HG03097 (cell line): ENCODE measurements around the gene CDKN2B-AS1.

Experiments
- ATAC-seq: cut with Tn5 transposase; IDR thresholded peaks from one replicate; pipeline ENCODE4 v1.9.1; 2021; ENCODE audit not compliant: unreplicated experiment, low FRiP score

CDKN2B-AS1 gene

DNA sequence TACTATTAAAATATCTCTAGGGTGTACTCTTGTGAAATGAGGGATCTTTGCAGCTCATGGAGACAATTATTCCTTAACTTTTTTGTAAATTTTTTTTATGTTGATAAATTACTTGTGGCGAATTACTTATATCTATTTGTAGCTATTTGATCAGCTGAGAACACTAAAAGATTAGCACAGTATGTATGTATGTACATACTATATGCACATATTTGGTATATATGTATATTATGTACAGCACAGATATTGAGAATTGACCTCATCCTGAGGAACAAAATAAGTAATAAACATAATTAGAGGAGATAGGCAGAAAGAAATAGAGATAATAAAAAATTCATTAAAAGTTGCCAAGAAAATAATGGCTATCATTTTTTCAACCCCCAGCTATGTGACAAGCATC, 12.2 kb upstream of the CDKN2B-AS1 start:
- ATAC-seq, result no peak

DNA sequence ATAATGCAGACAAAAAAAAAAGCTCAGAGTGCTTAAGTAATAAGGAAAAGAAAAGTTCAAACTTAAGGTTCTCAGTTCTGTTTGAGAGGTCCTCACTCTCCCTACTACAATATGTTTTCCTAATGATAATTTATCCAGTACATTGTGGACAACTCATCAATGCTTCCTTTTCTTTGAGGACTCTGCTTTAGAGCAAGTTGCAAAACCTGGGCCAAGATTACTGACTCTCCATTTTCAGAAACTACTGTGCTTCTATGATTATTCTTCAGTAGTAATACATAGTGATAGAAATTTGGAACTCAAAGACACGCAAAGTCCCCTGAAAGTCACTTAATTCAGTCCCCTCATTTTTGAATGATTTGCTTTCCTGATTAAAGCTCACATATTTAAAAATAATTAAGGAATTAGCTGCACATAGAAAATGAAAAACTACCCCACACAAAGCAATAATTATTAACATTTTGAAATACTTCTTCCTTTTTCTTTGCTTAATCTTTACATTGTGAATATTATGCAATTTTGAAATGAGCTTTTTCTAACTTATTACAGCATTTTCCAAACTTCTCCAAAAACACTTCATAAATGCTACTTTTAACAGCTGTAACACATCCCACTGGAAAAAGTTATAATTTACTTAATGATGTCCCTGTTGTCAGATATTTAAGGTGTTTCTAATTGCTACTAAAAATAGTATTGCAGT, 11.6 kb upstream of the CDKN2B-AS1 start:
- no peak for ATAC-seq

DNA sequence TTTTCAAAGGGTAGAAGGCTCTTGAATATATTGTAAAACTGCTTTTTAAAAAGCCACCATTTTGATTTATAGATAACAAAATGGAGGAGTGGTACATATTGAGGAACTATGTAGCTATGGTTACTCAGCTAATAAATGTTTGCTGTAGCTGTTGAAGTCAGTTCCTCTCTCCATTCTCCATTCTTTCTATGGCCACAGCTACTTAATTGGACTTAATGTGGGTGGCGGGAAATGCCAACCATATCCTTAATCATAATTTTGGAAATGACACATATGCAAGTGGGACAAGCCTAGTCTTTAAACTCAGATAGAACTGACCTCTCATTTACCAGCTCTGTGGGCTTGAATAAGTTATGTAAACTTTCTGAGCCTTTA, 11.0 kb upstream of the CDKN2B-AS1 start:
- no peak for ATAC-seq

DNA sequence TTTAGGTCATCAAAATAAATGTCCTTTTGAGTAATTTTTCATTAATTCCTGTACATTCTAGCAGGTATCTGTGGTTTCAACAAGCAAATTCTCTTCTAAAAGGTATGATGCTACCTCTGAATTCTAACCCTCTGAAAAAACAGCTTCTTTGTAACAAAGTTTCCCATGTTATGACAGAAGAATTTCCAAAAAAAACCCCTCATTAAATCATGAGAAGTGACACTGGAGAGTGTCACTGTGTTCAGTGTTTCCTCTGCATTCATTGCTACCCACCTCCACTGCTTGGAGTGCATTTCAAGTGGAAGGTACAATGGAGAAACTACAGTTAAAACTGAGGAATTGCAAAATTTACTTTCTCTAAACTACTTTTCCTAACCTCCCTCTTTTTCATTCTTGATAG, 10.5 kb upstream of the CDKN2B-AS1 start:
- no peak for ATAC-seq

DNA sequence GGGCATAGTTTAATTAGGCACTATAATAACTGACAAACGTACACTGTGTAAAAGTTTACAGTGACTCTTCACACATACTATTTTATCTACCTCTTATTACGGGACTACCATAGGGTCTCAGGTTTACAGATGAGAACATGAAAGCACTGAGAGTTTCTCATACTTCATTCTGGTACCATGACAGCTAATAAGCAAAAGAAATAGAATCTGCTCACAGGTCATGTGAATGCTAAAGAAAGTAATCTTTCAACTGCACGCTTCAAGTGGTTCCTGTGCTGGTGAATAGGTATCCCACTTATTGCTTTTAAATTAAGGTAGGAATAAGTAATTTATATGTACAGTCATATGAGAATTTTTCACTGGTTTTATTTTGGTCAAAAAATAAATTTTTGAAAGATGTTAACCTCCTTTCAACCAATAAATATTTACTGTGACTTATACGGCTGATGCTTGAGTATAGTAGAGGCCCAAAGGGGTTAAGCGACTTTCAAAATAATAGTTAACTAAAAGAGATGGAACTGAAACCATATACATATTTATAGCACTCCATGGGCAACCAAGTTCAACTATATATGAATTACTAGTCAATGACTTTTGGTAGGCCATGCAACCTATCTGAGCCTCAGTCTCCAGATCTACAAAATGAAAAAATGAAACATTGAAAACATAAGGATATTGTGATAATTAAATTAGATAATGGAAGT, 8.5 kb upstream of the CDKN2B-AS1 start:
- ATAC-seq, result no peak

DNA sequence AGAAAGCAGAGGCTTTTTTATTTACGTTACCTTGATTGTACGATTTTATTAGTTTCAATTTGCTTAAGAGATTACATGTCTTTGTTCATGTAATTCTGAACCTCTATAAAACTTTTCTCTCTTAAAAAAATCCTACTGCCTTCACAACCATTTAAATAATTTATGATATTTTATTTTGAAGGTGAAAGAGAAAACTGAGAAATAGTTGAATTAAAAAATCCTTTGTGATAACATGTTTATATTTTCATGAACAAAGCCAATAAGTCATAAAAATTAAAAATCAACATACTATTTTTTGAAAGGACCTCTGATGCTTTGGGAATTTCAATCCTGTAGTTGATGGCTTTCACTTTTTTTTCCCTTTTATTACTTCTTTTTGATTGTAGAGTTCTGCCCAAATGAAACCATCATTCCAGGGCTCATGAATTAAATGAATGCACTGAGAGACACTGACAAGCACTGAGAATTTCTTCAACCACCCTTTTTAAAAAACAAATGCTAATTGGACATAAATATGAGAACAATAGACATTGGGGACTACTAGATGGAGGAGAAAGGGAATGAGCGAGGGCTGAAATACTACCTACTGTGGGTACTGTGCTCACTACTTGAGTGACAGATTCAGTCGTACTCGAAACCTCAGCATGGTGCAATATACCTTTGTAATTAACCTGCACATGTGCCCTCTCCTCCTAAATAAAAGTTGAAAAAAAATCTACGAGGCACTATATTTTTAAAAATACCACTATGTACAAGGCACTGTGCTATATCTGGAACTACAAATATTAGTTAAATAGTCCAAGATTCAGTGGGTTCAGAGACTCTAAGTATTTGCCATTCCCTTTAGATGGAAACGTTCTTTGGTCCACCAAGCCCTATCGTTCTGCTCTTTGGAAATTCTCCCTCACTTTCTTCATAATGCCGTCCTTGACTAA, 6.3 kb upstream of the CDKN2B-AS1 start:
- ATAC-seq, result no peak

DNA sequence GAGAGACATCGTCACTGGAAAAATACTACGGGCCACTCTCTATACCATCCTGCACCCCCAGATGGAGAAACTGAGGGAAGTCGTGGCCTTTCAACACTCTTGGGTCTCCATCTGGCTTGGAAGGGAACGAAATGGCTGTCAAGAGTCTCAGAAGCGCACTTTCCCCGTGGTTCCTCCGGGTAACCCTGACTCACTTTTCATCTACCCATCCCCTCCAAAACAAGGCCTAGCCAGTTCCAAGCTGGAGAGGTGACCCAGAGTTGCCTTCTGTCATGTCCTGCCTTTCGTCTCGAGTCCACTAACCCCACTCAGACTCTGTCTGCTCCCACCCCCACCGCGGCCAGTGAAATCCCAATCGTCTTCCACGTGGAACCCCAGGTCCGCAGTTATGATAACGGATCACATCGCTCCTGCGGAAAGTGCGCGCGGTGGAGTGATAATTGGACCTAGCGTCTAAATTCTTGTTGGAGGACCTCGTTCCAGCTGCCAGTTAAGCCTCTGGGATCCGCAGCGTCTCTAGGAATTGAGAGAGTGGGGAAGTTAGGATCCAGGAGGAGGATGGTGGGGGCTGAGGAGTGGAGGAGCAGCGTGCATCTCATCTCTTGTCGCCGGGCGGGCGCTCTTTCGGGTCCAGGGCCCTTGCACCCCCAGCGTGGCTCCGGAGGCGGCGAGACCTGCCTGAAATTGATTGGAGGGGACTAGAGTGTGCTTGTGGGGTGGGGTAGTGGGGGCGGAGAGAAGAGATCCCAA, 5.0 kb upstream of the CDKN2B-AS1 start:
- ATAC-seq, result no peak

DNA sequence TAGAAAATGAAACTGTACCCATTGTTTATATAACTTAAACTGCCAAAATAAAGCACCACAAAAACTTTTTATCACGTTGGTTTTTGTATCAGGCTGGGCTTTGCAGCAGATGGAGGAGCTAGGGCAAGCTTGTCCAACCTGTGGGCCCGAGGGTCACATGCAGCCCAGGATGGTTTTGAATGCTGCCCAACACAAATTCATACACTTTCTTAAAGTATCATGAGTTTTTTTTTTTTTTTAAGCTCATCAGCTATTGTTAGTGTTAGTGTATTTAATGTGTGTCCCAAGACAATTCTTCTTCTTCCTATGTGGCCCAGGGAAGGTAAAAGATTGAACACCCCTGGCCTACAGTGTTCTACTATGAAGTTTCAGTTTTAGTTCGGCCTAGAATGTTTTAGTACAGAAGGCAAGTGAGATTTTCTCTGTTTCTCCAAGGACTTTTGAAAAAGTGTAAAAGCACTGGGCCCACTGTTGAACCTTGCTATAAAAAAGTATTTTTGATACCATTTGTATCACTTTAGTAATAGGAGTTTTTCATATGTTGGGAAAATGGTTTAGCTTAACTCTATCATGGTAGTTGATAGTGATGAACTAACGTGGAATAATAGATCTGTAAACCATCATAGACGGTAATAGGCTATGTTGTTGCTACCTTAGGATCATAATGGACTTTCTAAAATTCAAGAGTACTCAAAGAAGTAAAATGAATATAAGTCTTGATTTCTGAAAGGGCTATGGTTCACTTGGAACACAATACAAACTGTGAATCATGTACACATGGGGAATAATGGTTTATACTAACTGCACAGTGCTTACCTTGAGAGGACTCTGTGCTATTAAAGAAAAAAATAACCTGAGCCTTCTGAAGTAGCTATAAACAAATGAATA, 3.3 kb upstream of the CDKN2B-AS1 start:
- ATAC-seq, result no peak

DNA sequence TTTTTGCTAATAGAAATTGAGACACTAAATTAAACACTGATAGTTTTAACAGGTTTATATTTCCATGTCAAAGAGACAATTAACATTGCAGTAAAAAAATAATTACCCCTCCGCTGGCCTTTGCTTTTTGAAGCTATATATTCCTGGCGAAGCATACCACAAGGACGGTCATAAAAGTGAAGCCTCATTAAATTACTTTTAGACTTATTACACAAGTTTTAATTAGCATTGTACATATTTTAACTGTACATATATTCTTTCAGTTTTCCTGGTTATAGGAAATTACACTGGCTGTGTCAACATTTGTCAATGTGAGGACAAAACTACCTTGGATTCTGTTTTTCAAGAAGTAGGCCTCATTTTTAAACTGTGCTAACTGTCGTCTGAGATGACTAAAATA, 1.6 kb upstream of the CDKN2B-AS1 start:
- no peak for ATAC-seq

DNA sequence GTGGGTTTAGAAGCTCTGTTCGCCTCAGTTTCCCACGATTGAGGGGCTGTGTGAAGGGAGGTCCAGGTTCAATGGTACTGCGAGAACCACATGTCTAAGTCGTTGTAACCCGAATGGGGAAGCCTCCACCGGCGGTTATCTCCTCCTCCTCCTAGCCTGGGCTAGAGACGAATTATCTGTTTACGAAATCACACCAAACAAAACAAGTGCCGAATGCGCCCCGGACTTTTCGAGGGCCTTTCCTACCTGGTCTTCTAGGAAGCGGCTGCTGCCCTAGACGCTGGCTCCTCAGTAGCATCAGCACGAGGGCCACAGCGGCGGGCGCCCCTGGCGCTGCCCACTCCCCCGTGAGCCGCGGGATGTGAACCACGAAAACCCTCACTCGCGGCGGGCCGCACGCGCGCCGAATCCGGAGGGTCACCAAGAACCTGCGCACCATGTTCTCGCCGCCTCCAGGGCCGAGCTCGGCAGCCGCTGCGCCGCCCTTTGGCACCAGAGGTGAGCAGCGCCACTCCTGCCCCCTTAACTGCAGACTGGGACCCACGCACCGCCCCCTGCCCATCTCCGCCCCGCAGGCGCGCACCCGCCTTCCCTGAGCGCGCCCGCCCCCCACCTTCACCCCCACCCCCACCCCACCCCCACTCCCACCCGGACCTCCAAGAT, 567 bp upstream of the CDKN2B-AS1 start, which contains the start of gene CDKN2A:
Gene CDKN2A (minus strand): TSS at position 500 of the 663 bp plus-strand sequence.
- peak; percentile 38 for ATAC-seq

DNA sequence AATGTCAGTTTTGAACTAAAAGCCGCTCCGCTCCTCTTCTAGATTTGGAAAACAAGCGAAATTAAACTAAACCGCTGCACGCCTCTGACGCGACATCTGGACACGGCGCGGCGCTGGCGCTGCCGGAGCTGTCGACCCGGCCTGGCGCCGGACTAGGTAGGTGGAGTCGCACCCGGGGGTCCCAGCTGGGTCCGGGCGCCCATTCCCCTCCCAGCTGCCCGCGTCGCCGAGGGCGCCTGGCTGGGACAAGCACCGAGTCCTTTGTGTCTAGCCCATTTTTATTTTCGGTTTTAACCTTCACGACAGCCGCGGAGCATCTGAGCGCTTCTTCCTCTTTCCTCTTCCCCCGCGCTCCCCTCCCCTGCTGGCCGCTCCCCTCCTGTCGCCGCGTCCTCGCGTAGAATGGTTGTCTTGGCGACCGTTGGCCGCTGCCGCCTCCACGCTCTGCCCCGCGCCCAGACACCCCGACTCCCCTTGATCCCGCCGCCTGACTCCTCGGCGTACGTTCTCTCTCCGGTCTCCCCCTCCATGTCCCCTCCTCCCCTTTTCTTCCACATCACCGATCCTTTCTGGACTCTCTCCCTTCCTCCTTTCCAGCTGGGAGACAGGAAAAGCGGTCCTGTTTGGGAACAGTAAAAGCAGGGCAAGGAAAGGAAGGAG, 545 bp downstream of the CDKN2B-AS1 start:
- ATAC-seq, result peak; percentile 78

DNA sequence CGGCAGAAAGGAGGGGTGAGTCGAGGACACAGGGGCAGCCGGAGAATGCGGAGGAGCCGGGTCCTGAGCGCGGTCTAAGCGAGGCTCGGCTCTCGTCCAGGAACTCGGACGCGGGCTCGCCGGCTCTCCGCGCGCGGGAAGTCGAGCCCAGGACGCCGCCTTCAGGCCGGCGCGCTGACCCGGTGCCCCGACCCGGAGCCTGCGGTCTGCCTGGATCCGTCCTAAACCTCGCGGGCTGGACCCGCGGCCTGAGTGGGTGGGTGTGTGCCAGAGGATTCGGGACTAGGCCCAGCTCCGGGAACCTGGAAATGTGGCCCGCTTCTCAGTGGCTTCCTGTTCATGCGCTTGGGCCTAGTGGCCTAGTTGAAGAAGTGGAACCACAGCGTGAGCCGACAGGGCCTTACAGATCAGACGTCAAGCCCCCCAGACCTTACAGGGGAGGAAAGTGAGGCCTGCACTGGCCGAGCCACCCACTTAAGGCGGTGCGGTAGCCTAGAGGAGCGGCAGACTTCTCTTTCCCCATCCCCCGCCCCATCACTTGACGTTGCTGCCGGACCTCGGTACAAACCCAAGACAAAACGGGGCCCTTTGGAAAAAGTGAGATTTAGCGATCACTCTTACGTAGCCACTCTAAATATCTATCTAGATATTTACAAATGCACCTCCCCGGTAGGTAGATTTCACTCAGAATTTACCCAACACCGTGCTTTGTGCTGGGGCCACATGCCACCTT, 1.2 kb downstream of the CDKN2B-AS1 start:
- ATAC-seq, result no peak

DNA sequence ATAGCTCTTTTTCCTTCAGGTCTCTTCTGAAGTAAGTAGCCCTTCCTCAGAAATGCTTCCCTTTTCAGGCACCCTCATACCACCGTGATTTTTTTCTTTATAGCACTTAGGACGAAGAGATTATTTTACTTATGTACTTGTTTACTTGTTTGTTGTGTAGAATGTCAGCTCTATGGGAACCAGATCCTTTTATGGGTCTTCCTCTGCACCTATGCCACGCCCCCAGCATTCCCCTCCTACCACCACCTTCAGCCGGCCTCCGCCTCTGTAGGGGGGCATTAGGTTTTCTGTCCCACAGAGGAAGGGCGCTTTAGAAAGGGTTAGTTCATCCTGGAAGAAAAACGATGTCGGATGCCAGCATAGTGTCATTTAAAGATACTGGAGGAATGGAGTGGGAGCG, 1.8 kb downstream of the CDKN2B-AS1 start:
- ATAC-seq, result no peak

DNA sequence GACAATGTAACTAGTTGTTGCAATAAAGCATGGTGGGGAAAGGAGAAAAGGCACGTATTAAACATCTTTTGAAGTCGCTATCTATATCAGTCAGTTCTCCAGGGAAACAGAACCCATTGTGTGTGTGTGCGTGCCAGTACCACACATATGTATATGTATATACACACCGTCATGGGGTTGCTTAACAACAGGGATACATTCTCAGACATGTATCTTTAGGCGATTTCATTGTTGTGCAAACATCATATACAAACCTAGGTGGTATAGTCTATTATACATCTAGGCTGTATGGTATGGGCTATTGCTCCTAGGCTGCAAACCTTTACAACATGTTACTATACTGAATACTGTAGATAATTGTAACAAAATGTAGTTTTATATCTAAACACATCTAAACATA, 2.3 kb downstream of the CDKN2B-AS1 start:
- no peak for ATAC-seq

DNA sequence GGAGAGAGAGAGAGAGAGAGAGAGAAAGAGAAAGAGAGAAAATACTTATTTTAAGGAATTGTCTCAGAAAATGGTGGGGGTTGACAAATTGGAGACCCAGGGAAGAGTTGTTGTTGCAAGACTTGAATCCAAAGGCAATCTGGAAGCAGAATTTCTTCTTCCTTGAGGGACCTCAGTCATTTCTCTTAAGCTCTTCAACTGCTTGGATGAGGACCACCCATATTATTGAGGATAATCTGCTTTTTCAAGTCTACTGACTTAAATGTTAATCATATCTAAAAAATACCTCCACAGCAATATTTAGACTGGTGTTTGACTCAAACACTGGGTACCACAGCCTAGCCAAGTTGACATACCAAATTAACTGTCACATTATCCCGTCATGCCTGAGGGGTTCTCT, 2.9 kb downstream of the CDKN2B-AS1 start:
- ATAC-seq, result no peak

DNA sequence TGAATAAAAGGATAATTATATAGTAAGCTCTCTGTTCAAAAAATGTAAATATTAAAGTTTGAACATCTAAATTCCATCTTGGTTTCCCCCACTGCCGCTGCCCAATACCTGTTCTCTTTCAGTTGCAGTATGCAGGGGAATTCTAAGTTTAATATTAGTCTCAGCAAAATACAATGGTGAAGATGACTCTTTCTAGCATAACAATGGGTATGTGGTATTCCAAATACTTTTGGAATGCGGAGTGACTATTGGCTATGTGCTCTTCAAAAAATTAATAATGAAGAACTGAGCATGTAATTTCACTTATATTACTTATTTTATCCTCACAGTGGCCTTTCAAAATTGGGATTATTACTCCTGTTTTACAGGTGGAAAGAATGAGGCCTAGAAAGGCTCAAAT, 3.4 kb downstream of the CDKN2B-AS1 start:
- ATAC-seq, result no peak

DNA sequence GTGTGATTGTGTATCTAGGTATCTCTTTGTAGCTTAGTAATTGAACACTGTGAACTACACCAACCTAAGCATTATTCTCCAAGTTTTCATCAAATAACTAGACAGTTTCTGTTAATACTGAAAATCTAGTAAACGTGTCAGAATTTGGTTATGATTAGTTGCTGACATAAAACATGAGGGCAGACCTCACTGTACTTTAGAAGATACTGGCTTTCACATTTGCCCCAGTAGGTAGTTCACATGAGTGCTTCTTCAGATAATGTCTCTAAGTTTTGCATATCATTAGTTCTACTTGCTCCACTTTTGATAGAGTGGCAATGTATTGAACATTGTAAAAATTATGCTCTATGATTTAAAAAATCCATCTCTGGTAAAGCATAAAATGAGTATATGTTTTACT, 7.4 kb downstream of the CDKN2B-AS1 start:
- no peak for ATAC-seq
